PC-3 (cell line): ENCODE data around the gene DRAP1.

Experiments used
- EZH2 ChIP-seq: fragments of 300-600 bp; sonication (generic); IDR thresholded peaks from one replicate; pipeline ENCODE4 v1.6.1; 2017; ENCODE audit warnings: antibody characterized with exemption, mild to moderate bottlenecking, low read length; ENCODE audit not compliant: unreplicated experiment
- TF ChIP-seq, protein P1 (sequence below): fragments of 300-600 bp; sonication (generic); conservative IDR thresholded peaks from 2 replicates; pipeline ENCODE4 v1.5.1; 2017; ENCODE audit warnings: antibody characterized with exemption, low read depth, mild to moderate bottlenecking, low read length

DNA sequence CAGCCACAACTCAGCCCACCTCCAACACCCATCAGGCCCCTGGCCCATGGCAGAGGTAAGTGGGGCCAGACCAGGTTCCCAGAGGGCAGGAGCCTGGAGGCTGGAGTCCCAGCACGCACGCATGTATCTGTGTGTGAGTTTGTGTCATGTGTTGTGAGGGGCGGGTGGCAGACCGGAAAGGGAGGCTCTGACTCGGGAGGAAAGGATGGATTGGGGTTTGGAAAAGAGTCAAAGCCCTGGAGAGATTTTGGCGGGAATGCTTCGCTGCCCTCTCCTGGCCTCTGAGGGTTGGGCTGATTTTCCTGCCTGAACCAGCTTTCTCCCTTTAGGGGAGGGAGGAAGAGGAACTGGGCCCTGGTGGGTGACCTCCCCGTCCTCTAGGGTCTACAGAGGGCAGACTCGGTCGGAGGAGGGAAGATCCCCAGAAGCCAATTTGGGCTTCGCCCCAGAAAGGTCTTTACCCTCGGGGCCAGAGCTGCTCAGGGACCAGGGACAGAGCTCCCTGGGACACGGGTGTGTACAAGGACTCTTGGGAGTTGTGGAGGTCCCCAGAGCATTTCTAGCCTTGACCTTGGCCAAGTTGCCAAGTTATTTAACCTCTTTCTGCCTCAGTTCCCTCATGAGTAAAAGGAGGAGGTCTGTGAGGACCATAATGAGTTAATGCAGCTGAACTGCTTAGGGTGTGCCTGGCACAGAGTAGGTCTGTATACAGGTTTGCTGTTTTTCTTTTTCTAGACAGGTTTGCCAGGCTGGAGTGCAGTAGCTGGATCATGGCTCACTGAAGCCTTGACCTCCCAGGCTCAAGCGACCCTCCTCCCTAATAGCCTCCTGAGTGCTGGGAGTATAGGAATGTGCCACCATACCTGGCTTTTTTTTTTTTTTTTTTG is 7.3 kb upstream of the DRAP1 start:
- TF ChIP-seq, protein P1, sequence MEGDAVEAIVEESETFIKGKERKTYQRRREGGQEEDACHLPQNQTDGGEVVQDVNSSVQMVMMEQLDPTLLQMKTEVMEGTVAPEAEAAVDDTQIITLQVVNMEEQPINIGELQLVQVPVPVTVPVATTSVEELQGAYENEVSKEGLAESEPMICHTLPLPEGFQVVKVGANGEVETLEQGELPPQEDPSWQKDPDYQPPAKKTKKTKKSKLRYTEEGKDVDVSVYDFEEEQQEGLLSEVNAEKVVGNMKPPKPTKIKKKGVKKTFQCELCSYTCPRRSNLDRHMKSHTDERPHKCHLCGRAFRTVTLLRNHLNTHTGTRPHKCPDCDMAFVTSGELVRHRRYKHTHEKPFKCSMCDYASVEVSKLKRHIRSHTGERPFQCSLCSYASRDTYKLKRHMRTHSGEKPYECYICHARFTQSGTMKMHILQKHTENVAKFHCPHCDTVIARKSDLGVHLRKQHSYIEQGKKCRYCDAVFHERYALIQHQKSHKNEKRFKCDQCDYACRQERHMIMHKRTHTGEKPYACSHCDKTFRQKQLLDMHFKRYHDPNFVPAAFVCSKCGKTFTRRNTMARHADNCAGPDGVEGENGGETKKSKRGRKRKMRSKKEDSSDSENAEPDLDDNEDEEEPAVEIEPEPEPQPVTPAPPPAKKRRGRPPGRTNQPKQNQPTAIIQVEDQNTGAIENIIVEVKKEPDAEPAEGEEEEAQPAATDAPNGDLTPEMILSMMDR, result peak; percentile 66
- TF ChIP-seq EZH2, result no peak
